ENCODE measurements around the gene FCSK. TPM values are rescaled to one million over a fixed set of nuclear protein-coding genes. Genes with fewer than 3 reads are reported as not detected.

The FCSK gene
- total RNA-seq, 1 experiment from 2014 or later, result 13.7 TPM

DNA sequence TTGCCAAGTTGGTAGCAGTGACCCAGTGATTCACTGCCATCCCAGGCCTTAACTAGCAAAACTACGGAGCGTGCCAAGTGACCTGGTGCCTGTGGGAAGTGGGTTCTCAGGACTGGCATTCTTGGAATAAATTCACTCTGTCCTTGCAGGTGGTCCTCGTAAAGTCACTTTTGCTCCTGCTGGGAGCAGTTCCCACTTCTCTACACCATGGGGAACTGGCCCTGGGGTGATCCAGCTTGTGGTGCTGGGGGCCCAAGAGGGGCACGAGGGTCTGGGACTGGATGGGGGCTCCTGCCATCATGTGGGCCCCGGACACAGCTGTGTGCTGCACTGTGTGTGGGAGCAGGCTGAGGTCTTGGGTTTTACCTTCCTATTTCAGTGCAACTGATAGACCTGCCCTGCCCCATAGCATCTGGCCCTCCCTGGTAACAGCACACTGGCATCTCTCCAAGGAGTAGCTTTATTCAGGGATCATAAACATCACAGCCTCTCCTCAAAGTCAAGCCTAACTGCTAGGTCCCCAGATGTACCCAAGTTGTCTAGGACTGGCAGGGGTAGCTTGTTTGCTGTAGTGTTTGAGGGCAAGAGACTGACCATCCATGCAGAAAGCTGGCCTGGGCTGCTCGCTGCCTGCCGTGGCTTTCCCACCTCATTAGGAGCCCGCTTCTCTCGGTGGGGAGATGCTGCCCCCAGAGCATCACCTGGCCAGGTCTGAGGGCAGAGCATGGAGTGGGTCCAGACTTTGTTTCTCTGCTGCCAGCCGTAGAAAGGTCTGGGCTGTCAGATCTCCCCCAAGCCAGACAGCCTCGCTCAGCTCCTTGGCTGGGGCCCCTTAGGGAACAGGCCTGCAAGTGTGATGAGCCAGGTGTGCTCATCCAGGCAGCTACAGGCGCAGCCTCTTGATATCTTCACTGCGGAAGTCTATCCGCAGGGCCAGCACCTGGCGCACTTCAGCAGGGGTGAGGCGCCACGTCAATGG lies 26.0 kb downstream of the FCSK start:
- no peaks in the 10 kb centered on the region for H3K9me3 Mint-ChIP-seq (ENCODE audit: unreplicated experiment)
- BruUV-seq (replicated peaks), result TSS peak; percentile 63
- H3K4me1 Mint-ChIP-seq (ENCODE audit: insufficient read depth, unreplicated experiment), result peaks cover 8% of the 10 kb centered on the region
- H3K27ac Mint-ChIP-seq (ENCODE audit: low read depth, unreplicated experiment), result no peak overlapping the region
- H3K36me3 Mint-ChIP-seq (ENCODE audit: insufficient read depth, unreplicated experiment), result peaks cover 28% of the 10 kb centered on the region
- TF ChIP-seq CTCF (IDR thresholded peaks at IDR 0.05; ENCODE audit: unreplicated experiment), result no peak
- intact Hi-C loops (cut with micrococcal nuclease), result no loop called here
- H3K27me3 Mint-ChIP-seq (ENCODE audit: insufficient read depth, unreplicated experiment), result no peaks in the 10 kb centered on the region
- H3K4me3 Mint-ChIP-seq (ENCODE audit: unreplicated experiment), result no peak overlapping the region
- ChIA-PET CTCF (interaction anchor here (0.6 kb wide), 1 partner anchor 221 kb away, joined by 3 read pairs; no protein-coding TSS in a partner anchor), POLR2A (interaction anchor here (0.6 to 1.3 kb wide), 4 partner anchors 36 to 171 kb away, joined by 3 read pairs; no protein-coding TSS in a partner anchor)
- DNase-seq (ENCODE audit: unreplicated experiment), result no peak

DNA sequence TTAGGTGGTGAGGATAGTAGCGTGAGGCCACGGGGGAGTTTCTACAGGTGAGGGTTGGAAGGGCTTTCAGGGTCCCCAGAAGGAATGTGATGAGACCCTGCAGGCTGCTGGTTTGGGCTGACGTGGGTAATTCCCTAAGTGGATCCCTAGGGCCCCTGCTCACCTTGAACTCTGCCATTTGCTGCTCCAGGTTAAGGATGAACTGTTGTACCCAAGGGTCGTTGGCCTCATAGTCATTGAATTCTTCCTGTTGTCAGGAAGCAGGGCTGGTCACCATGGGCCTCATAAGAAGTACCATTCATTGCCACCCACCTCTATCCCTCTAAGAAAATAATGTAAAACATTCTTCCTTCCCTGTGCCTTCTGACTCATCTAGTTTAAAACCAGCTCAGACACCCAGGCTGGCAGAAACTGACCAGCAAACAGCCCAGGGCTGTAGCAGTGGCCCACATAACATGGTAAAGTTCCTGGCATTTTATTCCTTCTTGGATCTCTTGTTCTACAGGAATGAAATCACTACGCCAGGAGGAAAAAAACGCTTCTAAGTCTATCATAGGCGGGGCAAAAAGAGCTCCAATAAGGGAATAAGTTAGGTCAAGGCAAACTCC lies 27.6 kb downstream of the FCSK start:
- no peaks in the 10 kb centered on the region for H3K4me1 Mint-ChIP-seq (ENCODE audit: insufficient read depth, unreplicated experiment)
- intact Hi-C loops (cut with micrococcal nuclease), result no loop called here
- peak; percentile 20 for DNase-seq (ENCODE audit: unreplicated experiment)
- POLR2A ChIA-PET, result interaction anchor here (1.0 to 1.2 kb wide), 2 partner anchors 10 to 12 kb away, joined by 3 to 7 read pairs; no protein-coding TSS in a partner anchor
- H3K4me3 Mint-ChIP-seq (ENCODE audit: unreplicated experiment), result no peak overlapping the region
- CTCF ChIA-PET, result no interaction called here
- no peaks in the 10 kb centered on the region for H3K27me3 Mint-ChIP-seq (ENCODE audit: insufficient read depth, unreplicated experiment)
- no peaks in the 10 kb centered on the region for H3K9me3 Mint-ChIP-seq (ENCODE audit: unreplicated experiment)
- no peak overlapping the region for H3K27ac Mint-ChIP-seq (ENCODE audit: low read depth, unreplicated experiment)
- H3K36me3 Mint-ChIP-seq (ENCODE audit: insufficient read depth, unreplicated experiment), result peaks cover 38% of the 10 kb centered on the region
- no peak for TF ChIP-seq CTCF (IDR thresholded peaks at IDR 0.05; ENCODE audit: unreplicated experiment)
- no TSS peak for BruUV-seq (replicated peaks)

DNA sequence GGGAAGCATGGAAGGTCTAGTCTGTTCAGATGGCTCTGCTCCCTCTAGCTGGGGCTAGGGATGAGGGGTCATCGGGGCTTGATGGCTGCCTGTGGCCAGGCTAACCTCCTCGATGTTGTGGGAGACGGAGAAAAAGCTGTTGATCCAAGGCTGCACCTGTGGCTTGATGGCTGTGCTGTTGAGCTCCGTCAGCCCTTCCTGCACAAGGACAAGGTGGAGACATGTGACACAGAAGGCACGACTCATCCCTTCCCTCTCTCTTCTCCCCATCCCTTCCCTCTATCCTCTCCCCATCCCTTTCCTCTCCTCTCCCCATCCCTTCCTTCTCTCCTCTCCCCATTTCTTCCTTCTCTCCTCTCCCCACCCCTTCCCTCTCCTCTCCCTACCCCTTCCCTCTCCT lies 28.2 kb downstream of the FCSK start:
- TF ChIP-seq CTCF (IDR thresholded peaks at IDR 0.05; ENCODE audit: unreplicated experiment), result no peak
- CTCF ChIA-PET, result interaction anchor here (0.6 kb wide), 1 partner anchor 149 kb away, joined by 4 read pairs; no protein-coding TSS in a partner anchor
- Mint-ChIP-seq H3K4me3 (ENCODE audit: unreplicated experiment) (no peak overlapping the region), H3K27ac (ENCODE audit: low read depth, unreplicated experiment) (no peak overlapping the region), H3K9me3 (ENCODE audit: unreplicated experiment) (no peaks in the 10 kb centered on the region), H3K4me1 (ENCODE audit: insufficient read depth, unreplicated experiment) (no peaks in the 10 kb centered on the region), H3K36me3 (ENCODE audit: insufficient read depth, unreplicated experiment) (peaks cover 34% of the 10 kb centered on the region), H3K27me3 (ENCODE audit: insufficient read depth, unreplicated experiment) (no peaks in the 10 kb centered on the region)
- POLR2A ChIA-PET, result interaction anchor here (1.0 to 1.2 kb wide), 2 partner anchors 10 to 11 kb away, joined by 3 to 7 read pairs; no protein-coding TSS in a partner anchor
- DNase-seq (ENCODE audit: unreplicated experiment), result no peak
- no TSS peak for BruUV-seq (replicated peaks)
- intact Hi-C loops (cut with micrococcal nuclease), result no loop called here

DNA sequence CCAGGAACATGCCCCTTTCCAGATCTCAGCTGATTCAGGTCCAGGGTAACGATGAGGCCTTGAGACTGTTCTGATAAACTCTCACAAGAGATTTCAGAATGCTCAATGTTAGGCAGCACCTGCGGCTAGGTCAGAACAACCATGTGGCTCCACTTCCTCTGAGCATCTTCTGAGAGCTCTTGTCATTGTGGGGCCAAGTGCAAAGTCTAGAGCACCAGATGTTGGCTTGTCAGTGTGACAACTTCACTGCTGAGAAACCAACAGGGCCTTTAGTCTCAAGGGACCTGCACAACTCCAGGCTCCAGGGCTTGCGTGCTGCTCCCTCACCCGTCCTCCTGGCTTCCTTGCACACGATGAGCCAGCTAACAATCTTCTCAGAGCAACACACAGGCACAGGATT lies 29.0 kb downstream of the FCSK start:
- H3K9me3 Mint-ChIP-seq (ENCODE audit: unreplicated experiment), result no peaks in the 10 kb centered on the region
- CTCF ChIA-PET, result no interaction called here

More for the DNA sequence above, 29.0 kb downstream of the FCSK start:
- peaks cover 35% of the 10 kb centered on the region for H3K36me3 Mint-ChIP-seq (ENCODE audit: insufficient read depth, unreplicated experiment)
- H3K4me1 Mint-ChIP-seq (ENCODE audit: insufficient read depth, unreplicated experiment), result no peaks in the 10 kb centered on the region
- no peaks in the 10 kb centered on the region for H3K27me3 Mint-ChIP-seq (ENCODE audit: insufficient read depth, unreplicated experiment)
- no peak for TF ChIP-seq CTCF (IDR thresholded peaks at IDR 0.05; ENCODE audit: unreplicated experiment)
- BruUV-seq (replicated peaks), result no TSS peak
- DNase-seq (ENCODE audit: unreplicated experiment), result no peak
- POLR2A ChIA-PET, result interaction anchor here (0.8 kb wide), 1 partner anchor 102 kb away, joined by 3 read pairs; no protein-coding TSS in a partner anchor
- intact Hi-C loops (cut with micrococcal nuclease), result no loop called here
- no peak overlapping the region for H3K4me3 Mint-ChIP-seq (ENCODE audit: unreplicated experiment)
- no peak overlapping the region for H3K27ac Mint-ChIP-seq (ENCODE audit: low read depth, unreplicated experiment)

All from MCF 10A (cell line).